Tibial artery (tissue), 4 donors: ENCODE results near the gene POLR1G.
A peak's percentile ranks its signal among the peaks of the same experiment; 100 is the strongest.

Experiments
- DNase-seq, 2 donors: peaks; one replicate each; pipeline ENCODE4 v3.0.0-alpha.2; 2019
- H3K27ac ChIP-seq, 2 donors: fragments of 200-600 bp; sonication (generic) in 1 of 2; 1 replicate in 1 of 2; 2 replicates in 1 of 2; pipeline ENCODE4 v1.5.1; 2018 to 2019; ENCODE audit warnings: mild to moderate bottlenecking in 1 of 2
- H3K27me3 ChIP-seq, 2 donors: fragments of 200-600 bp; sonication (generic) in 1 of 2; one replicate each; pipeline versions ENCODE4 v1.5.1 to v1.6.0; 2016 to 2019
- H3K36me3 ChIP-seq, 3 donors: fragments of 200-600 bp; sonication (generic) in 2 of 3; one replicate each; pipeline ENCODE4 v1.5.1; 2016 to 2019; ENCODE audit warnings: mild to moderate bottlenecking in 2 of 3
- H3K4me1 ChIP-seq, 4 donors: fragments of 200-600 bp; sonication (generic) in 2 of 4; 1 replicate in 3 of 4; 2 replicates in 1 of 4; pipeline ENCODE4 v1.5.1; 2016 to 2019
- H3K4me3 ChIP-seq, 2 donors: fragments of 200-600 bp; sonication (generic) in 1 of 2; 1 replicate in 1 of 2; 2 replicates in 1 of 2; pipeline ENCODE4 v1.5.1; 2018 to 2019; ENCODE audit warnings: mild to moderate bottlenecking in 2 of 2
- H3K9me3 ChIP-seq, 3 donors: fragments of 200-600 bp; sonication (generic) in 1 of 3; one replicate each; pipeline ENCODE4 v1.5.1; 2016 to 2019
- CTCF ChIP-seq, 2 experiments: fragments of 200-600 bp in 1 of 2; fragments of 450-650 bp in 1 of 2; IDR thresholded peaks; one replicate each; pipeline ENCODE4 v1.5.1; 2017 to 2019; ENCODE audit warnings: antibody characterized with exemption in 2 of 2, mild to moderate bottlenecking in 1 of 2, moderate library complexity in 1 of 2
- intact Hi-C: fragments of 100-400 bp; cut with DNase I; formaldehyde crosslinking; loops from one replicate; pipeline ENCODE4 v1.15.0; 2023; ENCODE audit warnings: low total_unique reads

The POLR1G gene, protein sequence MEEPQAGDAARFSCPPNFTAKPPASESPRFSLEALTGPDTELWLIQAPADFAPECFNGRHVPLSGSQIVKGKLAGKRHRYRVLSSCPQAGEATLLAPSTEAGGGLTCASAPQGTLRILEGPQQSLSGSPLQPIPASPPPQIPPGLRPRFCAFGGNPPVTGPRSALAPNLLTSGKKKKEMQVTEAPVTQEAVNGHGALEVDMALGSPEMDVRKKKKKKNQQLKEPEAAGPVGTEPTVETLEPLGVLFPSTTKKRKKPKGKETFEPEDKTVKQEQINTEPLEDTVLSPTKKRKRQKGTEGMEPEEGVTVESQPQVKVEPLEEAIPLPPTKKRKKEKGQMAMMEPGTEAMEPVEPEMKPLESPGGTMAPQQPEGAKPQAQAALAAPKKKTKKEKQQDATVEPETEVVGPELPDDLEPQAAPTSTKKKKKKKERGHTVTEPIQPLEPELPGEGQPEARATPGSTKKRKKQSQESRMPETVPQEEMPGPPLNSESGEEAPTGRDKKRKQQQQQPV

GRCh38 chr19:45406226-45407090, at the start of gene POLR1G:
TSS of gene POLR1G (plus strand) at chr19:45406644. CDS start at chr19:45406697, 53 bp downstream.
- intact Hi-C loops: no loop called here
- H3K9me3 ChIP-seq: no peaks in the 10 kb centered on the region
- H3K36me3 ChIP-seq: peaks cover 0 to 10% (median 0%) of the 10 kb centered on the region in 3 donors
- H3K4me1 ChIP-seq: peaks cover 0 to 47% (median 34%) of the 10 kb centered on the region in 4 donors
- peak within 1 kb of the TSS; percentile 59 to 64 for H3K4me3 ChIP-seq
- peak in 1 of 2 experiments; percentile 31 for TF ChIP-seq CTCF (IDR thresholded peaks at IDR 0.05)
- H3K27me3 ChIP-seq: no peaks in the 10 kb centered on the region
- DNase-seq: peak; percentile 73 to 87
- H3K27ac ChIP-seq: peak within 1 kb of the TSS; percentile 85 to 89

- intact Hi-C loops: no loop called here
- Histone ChIP-seq H3K27ac (no peak overlapping the region), H3K36me3 (peaks cover 0 to 81% (median 34%) of the 10 kb centered on the region in 3 donors), H3K4me3 (no peak overlapping the region), H3K27me3 (no peaks in the 10 kb centered on the region), H3K4me1 (no peaks in the 10 kb centered on the region), H3K9me3 (no peaks in the 10 kb centered on the region)
- DNase-seq: no peak
- TF ChIP-seq CTCF (IDR thresholded peaks at IDR 0.05): no peak
These were observed 49.5 kb upstream of the POLR1G start for GRCh38 chr19:45356760-45357444.

DNA sequence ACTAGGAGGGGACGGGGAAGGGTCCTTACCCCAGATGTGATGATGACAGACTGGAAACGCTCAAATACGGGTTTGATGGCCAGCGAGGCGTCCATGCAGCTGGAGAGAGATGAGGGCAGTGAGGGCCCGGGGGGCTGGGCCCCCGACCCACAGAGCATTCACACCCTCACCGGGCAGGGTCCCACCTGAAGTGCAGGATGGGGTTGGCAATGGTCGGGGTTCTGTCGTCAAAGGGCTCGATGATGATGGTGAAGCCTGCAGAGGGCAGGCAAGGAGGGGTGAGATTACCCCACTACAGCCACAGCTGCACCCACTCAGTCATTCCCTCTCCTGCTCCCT, 49.0 kb upstream of the POLR1G start:
- Histone ChIP-seq H3K36me3 (peaks cover 0 to 81% (median 29%) of the 10 kb centered on the region in 3 donors), H3K4me1 (no peaks in the 10 kb centered on the region), H3K27me3 (no peaks in the 10 kb centered on the region), H3K4me3 (no peak overlapping the region), H3K27ac (no peak overlapping the region), H3K9me3 (no peaks in the 10 kb centered on the region)
- intact Hi-C loops: no loop called here
- no peak for TF ChIP-seq CTCF (IDR thresholded peaks at IDR 0.05)
- DNase-seq: no peak

- no peak for TF ChIP-seq CTCF (IDR thresholded peaks at IDR 0.05)
- Histone ChIP-seq H3K27me3 (no peaks in the 10 kb centered on the region), H3K4me1 (no peaks in the 10 kb centered on the region), H3K4me3 (no peak overlapping the region), H3K27ac (no peak overlapping the region), H3K36me3 (peaks cover 0 to 81% (median 24%) of the 10 kb centered on the region in 3 donors), H3K9me3 (no peaks in the 10 kb centered on the region)
- intact Hi-C loops: no loop called here
- no peak for DNase-seq
These were observed 48.1 kb upstream of the POLR1G start for GRCh38 chr19:45358213-45358792.

GRCh38 chr19:45361608-45362007, 44.8 kb upstream of the POLR1G start:
- Histone ChIP-seq H3K9me3 (no peaks in the 10 kb centered on the region), H3K4me1 (no peaks in the 10 kb centered on the region), H3K4me3 (no peak overlapping the region), H3K36me3 (peaks cover 0 to 76% (median 24%) of the 10 kb centered on the region in 3 donors), H3K27me3 (no peaks in the 10 kb centered on the region), H3K27ac (no peak overlapping the region)
- intact Hi-C loops: no loop called here
- no peak for DNase-seq
- TF ChIP-seq CTCF (IDR thresholded peaks at IDR 0.05): no peak
